ENCODE data around the gene CEP41. TPM values are rescaled to one million over a fixed set of nuclear protein-coding genes. Genes with fewer than 3 reads are reported as not detected.

The CEP41 gene
- total RNA-seq, 1 donor from 2014 or later = 11.3 TPM

DNA sequence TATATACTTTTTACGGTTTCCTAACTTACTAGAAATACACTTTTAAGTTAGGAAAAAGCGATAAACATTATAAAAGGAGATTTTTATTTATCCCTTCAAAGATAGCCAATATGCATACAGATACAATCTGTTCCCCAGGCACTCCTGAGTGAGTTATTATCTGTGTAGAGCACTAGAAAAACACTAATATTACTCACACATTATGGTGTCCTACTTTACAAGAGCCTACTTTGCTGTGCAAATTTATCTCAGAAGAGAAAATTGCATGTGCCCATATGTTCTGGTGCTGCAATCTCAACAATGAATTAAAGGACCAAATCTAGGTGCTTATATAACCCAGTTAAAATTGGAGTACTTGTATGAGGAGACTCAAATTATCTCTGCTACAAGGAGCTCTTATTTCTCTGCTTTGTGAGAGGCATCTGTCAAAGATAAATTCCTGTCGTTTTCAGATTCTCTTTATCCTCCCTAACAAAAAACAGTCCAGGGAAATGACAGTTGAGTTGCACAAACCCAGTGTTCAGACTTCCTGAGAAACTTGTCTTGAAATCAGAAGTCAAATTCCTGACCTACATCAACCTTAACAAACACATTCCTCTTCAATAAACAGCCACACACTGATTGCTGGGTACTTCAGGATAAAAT, 31.6 kb downstream of the CEP41 start:
- TF ChIP-seq, protein P1, sequence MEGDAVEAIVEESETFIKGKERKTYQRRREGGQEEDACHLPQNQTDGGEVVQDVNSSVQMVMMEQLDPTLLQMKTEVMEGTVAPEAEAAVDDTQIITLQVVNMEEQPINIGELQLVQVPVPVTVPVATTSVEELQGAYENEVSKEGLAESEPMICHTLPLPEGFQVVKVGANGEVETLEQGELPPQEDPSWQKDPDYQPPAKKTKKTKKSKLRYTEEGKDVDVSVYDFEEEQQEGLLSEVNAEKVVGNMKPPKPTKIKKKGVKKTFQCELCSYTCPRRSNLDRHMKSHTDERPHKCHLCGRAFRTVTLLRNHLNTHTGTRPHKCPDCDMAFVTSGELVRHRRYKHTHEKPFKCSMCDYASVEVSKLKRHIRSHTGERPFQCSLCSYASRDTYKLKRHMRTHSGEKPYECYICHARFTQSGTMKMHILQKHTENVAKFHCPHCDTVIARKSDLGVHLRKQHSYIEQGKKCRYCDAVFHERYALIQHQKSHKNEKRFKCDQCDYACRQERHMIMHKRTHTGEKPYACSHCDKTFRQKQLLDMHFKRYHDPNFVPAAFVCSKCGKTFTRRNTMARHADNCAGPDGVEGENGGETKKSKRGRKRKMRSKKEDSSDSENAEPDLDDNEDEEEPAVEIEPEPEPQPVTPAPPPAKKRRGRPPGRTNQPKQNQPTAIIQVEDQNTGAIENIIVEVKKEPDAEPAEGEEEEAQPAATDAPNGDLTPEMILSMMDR (IDR thresholded peaks at IDR 0.05) = no peak
- DNase-seq (no peak), ATAC-seq (no peak)
- H3K4me3 ChIP-seq = no peak overlapping the region
- H3K36me3 ChIP-seq = no peaks in the 10 kb centered on the region
- no peak overlapping the region for H3K27ac ChIP-seq
- no peaks in the 10 kb centered on the region for H3K4me1 ChIP-seq
- no peaks in the 10 kb centered on the region for H3K27me3 ChIP-seq
- intact Hi-C loops (cut with DNase I) = no loop called here
- no peaks in the 10 kb centered on the region for H3K9me3 ChIP-seq

DNA sequence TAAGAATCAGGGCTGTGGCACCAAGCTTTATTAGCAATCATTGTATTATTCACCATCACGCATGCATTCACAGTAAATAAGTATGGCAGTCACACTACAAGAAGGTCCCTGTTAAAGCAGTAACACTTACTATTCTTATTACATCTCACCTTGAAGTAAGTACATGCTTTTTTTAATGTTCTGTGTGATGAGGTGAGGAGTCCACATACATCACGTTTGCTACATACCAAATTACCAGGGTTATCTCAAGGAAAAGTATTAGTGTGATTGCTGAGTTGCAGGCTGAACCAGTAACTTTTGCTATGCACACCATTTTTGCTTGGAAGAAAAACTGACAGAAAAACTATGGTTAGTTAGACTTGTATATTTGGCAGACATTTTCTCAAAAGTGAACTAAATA, 35.8 kb downstream of the CEP41 start:
- TF ChIP-seq, protein P1 (IDR thresholded peaks at IDR 0.05) = no peak
- Histone ChIP-seq H3K27me3 (no peaks in the 10 kb centered on the region), H3K27ac (no peak overlapping the region), H3K4me3 (no peak overlapping the region), H3K36me3 (no peaks in the 10 kb centered on the region), H3K9me3 (no peaks in the 10 kb centered on the region), H3K4me1 (no peaks in the 10 kb centered on the region)
- DNase-seq = no peak
- no peak for ATAC-seq
- intact Hi-C loops (cut with DNase I) = no loop called here

DNA sequence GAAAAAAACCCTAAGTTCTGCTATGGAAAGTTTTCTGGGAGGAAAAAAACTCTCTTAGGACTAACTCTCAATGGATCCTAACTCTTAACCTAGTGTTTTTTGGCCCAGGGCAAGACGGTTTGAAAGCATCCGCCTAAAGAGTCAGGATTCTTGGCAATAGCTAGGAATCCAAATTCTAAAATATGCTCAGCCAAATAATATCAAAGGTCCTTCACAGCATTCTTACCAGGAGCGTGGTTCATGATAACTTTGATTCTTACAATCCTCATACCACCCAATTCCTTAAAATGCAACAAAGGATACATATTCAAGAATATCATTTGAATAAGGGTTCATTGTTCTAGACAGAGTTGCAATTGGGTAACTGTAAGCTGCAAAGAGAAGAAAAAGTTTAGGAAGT, 39.2 kb downstream of the CEP41 start:
- H3K4me1 ChIP-seq = peaks cover 7% of the 10 kb centered on the region
- no peaks in the 10 kb centered on the region for H3K27me3 ChIP-seq
- H3K4me3 ChIP-seq = no peak overlapping the region
- no peaks in the 10 kb centered on the region for H3K9me3 ChIP-seq
- no peaks in the 10 kb centered on the region for H3K36me3 ChIP-seq
- DNase-seq (no peak), ATAC-seq (no peak)
- no peak overlapping the region for H3K27ac ChIP-seq
- TF ChIP-seq, protein P1 (IDR thresholded peaks at IDR 0.05) = no peak
- intact Hi-C loops (cut with DNase I) = no loop called here

DNA sequence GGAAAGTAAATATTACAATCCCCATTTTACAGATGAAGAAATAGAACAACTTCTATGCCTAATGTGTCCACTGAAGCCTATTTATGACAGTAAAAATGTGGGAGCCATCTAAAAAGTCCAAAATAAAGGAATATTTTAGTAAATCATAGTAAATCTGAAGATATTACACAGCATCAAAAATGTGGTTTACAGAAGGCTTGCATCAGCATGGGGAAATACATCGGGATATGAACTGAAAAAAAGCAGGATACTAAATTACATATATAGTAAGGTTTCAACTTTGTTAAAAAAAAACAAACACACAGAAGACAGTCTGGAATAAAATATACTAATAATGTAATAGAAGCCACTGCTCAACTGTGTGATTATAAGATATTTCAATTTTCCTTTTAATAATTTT, 39.7 kb downstream of the CEP41 start:
- Histone ChIP-seq H3K4me3 (no peak overlapping the region), H3K27ac (no peak overlapping the region), H3K27me3 (no peaks in the 10 kb centered on the region), H3K4me1 (peaks cover 11% of the 10 kb centered on the region), H3K36me3 (no peaks in the 10 kb centered on the region), H3K9me3 (no peaks in the 10 kb centered on the region)
- ATAC-seq = no peak
- intact Hi-C loops (cut with DNase I) = no loop called here
- TF ChIP-seq, protein P1 (IDR thresholded peaks at IDR 0.05) = no peak
- no peak for DNase-seq

DNA sequence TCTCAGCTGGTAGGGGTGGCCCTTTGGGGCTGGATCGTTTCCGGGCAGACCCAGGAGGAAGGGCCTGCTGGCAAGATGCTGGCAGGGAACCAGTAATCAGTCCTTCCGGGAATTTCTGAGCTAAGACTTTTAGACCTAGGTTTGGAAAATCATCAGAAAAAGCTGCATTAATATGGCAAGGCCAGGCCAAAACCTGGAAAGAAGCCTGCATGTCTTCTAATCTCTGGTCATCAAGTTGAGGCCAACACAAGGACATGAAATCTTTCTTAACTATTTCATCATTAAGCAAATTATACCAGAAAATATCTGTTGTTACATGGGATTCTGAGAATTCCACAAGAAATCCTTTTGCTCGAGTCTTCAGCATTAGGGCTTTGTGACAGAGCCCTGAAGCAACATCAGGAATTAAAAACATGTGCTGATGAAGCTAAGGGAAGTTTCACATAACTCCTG, 40.7 kb downstream of the CEP41 start:
- no peak overlapping the region for H3K27ac ChIP-seq
- H3K36me3 ChIP-seq = no peaks in the 10 kb centered on the region
- intact Hi-C loops (cut with DNase I) = no loop called here
- no peak overlapping the region for H3K4me3 ChIP-seq
- no peaks in the 10 kb centered on the region for H3K27me3 ChIP-seq
- H3K9me3 ChIP-seq = no peaks in the 10 kb centered on the region
- DNase-seq (no peak), ATAC-seq (no peak)
- H3K4me1 ChIP-seq = peaks cover 12% of the 10 kb centered on the region
- TF ChIP-seq, protein P1 (IDR thresholded peaks at IDR 0.05) = no peak
